ENCODE measurements around the gene GNA15. TPM values are rescaled to one million over a fixed set of nuclear protein-coding genes. Genes with fewer than 3 reads are reported as not detected.

Gene GNA15
- total and polyA plus RNA-seq, 12 donors: 0.42 to 8.9 (median 1.1) TPM

DNA sequence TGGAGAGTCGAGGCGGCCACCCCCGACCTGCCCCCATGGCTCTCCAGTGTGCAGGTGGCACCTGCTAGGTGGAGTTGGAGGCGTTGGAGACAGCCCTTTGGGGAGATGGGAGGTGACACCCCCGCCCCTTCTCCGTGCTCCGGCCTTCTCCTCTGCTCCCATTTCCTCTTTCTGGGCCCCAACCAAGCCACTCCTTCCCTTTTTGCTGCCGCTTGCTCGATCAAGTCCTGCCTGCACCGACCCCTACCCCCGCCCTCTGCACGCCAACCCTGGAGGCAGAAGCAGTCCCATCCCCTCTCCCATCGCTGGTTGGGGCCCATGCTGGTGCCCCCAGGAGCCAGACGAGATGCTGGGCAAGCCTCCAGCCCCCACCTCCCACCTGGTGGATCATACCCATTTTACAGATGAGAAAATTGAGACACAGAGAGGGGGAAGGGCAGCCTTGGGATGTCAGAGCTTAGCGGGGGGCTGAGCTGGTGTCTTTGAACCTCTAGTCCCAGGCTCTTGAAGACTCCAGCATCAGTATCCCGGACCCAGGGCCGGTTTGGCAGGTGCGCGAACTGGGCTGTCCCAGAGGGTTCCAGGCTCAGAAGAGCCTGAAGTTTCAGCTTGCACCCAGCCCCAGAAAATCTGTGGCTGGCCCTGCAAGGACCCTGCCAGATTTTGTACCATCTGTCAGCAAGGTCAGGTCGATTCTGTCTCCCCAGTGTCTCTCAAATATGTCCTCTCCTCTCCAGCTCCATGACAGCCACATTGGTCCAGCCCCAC lies 10.3 kb downstream of the GNA15 start:
- WGBS, 2 donors: 65 to 72% methylated on average over 20 of the region's 20 CpGs
- Histone ChIP-seq H3K9me3 (no peaks in the 10 kb centered on the region), H3K4me1 (peaks cover 0 to 38% (median 12%) of the 10 kb centered on the region in 9 donors), H3K27ac (peak overlapping the region in 3 of 10 donors; percentile 1 to 82 (median 31)), H3K27me3 (peaks cover 0 to 12% (median 0%) of the 10 kb centered on the region in 7 donors), H3K36me3 (peaks cover 0 to 16% (median 0%) of the 10 kb centered on the region in 9 donors), H3K4me3 (no peak overlapping the region)
- TF ChIP-seq, protein P1, sequence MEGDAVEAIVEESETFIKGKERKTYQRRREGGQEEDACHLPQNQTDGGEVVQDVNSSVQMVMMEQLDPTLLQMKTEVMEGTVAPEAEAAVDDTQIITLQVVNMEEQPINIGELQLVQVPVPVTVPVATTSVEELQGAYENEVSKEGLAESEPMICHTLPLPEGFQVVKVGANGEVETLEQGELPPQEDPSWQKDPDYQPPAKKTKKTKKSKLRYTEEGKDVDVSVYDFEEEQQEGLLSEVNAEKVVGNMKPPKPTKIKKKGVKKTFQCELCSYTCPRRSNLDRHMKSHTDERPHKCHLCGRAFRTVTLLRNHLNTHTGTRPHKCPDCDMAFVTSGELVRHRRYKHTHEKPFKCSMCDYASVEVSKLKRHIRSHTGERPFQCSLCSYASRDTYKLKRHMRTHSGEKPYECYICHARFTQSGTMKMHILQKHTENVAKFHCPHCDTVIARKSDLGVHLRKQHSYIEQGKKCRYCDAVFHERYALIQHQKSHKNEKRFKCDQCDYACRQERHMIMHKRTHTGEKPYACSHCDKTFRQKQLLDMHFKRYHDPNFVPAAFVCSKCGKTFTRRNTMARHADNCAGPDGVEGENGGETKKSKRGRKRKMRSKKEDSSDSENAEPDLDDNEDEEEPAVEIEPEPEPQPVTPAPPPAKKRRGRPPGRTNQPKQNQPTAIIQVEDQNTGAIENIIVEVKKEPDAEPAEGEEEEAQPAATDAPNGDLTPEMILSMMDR (IDR thresholded peaks at IDR 0.05): no peak
- ATAC-seq: peak in 5 of 8 donors; percentile 19 to 46 (median 29)
- DNase-seq: peak in 1 of 2 donors; percentile 42
- intact Hi-C loops (cut with DNase I): no loop called here

DNA sequence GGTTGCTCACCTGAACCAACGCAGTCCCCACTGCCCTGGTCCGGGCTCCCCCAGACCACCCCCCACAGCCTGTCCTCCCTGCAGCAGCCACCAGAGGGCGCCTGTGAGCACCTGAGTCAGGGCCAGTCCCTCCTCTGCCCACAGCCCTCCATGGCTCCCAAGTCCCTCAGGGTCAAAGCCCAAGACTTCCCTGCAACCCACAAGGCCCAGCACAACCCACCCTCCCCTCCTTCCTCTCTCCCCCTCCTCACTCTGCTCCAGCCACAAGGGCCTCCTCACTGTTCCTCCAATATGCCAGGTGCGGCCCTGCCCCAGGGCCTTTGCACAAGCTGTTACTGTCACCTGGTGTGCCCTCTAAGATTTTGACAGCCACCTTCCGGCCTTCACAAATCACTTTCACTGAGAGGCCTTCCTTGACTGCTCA lies 10.9 kb downstream of the GNA15 start:
- H3K4me1 ChIP-seq: peaks cover 0 to 32% (median 9%) of the 10 kb centered on the region in 9 donors
- peaks cover 0 to 12% (median 0%) of the 10 kb centered on the region in 7 donors for H3K27me3 ChIP-seq
- H3K4me3 ChIP-seq: no peak overlapping the region
- peaks cover 0 to 19% (median 0%) of the 10 kb centered on the region in 9 donors for H3K36me3 ChIP-seq
- peak overlapping the region in 1 of 10 donors; percentile 82 for H3K27ac ChIP-seq
- TF ChIP-seq, protein P1 (IDR thresholded peaks at IDR 0.05): peak; percentile 48 to 85 (median 66)
- DNase-seq (peak in 1 of 2 donors; percentile 55), ATAC-seq (peak in 3 of 8 donors; percentile 21 to 40 (median 33))
- H3K9me3 ChIP-seq: no peaks in the 10 kb centered on the region
- intact Hi-C loops (cut with DNase I): no loop called here
- WGBS, 2 donors: 58 to 65% methylated on average over 5 of the region's 5 CpGs

DNA sequence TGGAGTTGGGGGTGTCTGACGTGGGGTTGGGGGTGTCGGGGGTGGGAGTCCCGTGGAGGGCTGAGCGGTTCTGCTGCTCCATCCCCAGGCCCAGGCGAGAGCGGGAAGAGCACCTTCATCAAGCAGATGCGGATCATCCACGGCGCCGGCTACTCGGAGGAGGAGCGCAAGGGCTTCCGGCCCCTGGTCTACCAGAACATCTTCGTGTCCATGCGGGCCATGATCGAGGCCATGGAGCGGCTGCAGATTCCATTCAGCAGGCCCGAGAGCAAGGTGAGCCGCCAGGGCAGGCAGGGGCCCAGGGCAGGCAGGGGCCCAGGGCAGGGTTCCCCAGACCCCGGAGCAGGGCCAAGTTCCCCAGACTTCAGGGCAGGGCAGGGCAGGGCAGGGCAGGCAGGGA lies 12.7 kb downstream of the GNA15 start:
- H3K27ac ChIP-seq: no peak overlapping the region

DNA sequence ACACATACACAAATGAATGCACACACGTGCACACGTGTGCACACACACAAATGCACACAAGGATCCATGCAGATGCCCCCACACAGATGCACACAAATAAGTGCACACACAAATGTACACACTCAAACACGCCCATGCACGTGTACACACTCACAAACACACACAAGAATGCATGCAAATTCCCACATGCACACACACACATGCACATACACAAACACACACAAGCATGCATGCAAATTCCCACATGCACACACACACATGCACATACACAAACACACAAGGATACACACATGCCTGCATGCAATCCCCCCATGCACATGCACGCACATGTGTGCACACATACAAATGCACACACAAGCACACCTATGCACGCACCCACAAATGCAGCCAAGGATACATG lies 13.3 kb downstream of the GNA15 start:
- H3K36me3 ChIP-seq: peaks cover 0 to 31% (median 0%) of the 10 kb centered on the region in 9 donors
- DNase-seq (no peak), ATAC-seq (no peak)
- no peak overlapping the region for H3K27ac ChIP-seq
- H3K4me3 ChIP-seq: no peak overlapping the region
- intact Hi-C loops (cut with DNase I): no loop called here
- 92 to 93% methylated on average over 6 of the region's 6 CpGs for WGBS, 2 donors
- TF ChIP-seq, protein P1 (IDR thresholded peaks at IDR 0.05): no peak
- H3K27me3 ChIP-seq: peaks cover 0 to 12% (median 0%) of the 10 kb centered on the region in 7 donors
- no peaks in the 10 kb centered on the region for H3K9me3 ChIP-seq
- peaks cover 0 to 11% (median 0%) of the 10 kb centered on the region in 9 donors for H3K4me1 ChIP-seq

More for the DNA sequence above, 12.7 kb downstream of the GNA15 start:
- 86 to 90% methylated on average over 20 of the region's 20 CpGs for WGBS, 2 donors
- peaks cover 0 to 31% (median 0%) of the 10 kb centered on the region in 9 donors for H3K36me3 ChIP-seq
- no peak overlapping the region for H3K4me3 ChIP-seq
- no peaks in the 10 kb centered on the region for H3K9me3 ChIP-seq
- DNase-seq: no peak
- intact Hi-C loops (cut with DNase I): no loop called here
- peaks cover 0 to 12% (median 0%) of the 10 kb centered on the region in 7 donors for H3K27me3 ChIP-seq
- peaks cover 0 to 14% (median 0%) of the 10 kb centered on the region in 9 donors for H3K4me1 ChIP-seq
- ATAC-seq: no peak
- TF ChIP-seq, protein P1 (IDR thresholded peaks at IDR 0.05): no peak

Measured in heart right ventricle (tissue), 16 donors.